Caco-2 (cell line): ENCODE data around the gene MPC1. TPM values are rescaled to one million over a fixed set of nuclear protein-coding genes. Genes with fewer than 3 reads are reported as not detected.
"Not testable (repeated sequence)": the region's sequence is repeated elsewhere in the genome, so short reads cannot be mapped to it uniquely, and the experiment has no call there.

ENCODE experiments used
- BruUV-seq: library from RNA; stranded (reverse); fragments of 400-500 nt; replicated peaks from 2 replicates; lab custom pipeline; 2021; lab: Mats Ljungman, UMichigan
- CTCF ChIA-PET: fragments of 300-600 bp; sonication (Branson Sonifier 250); formaldehyde crosslinking; loops from one replicate; lab custom pipeline; 2022; ENCODE audit warnings: antibody characterized with exemption; lab: Charles Lee
- POLR2A ChIA-PET: fragments of 300-600 bp; sonication (Branson Sonifier 250); formaldehyde crosslinking; loops from one replicate; lab custom pipeline; 2022; ENCODE audit warnings: antibody characterized with exemption; lab: Charles Lee
- DNase-seq, 2 experiments: peaks; one replicate each; pipeline versions ENCODE4 v3.0.0 to v3.0.0-alpha.2; 2020 to 2022
- H3K27me3 ChIP-seq: replicated peaks from 2 replicates; pipeline ENCODE4 v1.6.0; 2011; ENCODE audit warnings: low read length; ENCODE audit not compliant: control insufficient read depth, insufficient read depth
- H3K36me3 ChIP-seq: 2 replicates; pipeline ENCODE4 v1.5.1; 2011; ENCODE audit warnings: low read length; ENCODE audit not compliant: control insufficient read depth, insufficient read depth
- H3K4me1 ChIP-seq: fragments of 250-450 bp; sonication (Bioruptor Pico); 2 replicates; pipeline ENCODE4 v1.5.1; 2020; ENCODE audit warnings: mild to moderate bottlenecking
- H3K4me3 ChIP-seq: 2 replicates; pipeline ENCODE4 v1.5.1; 2011; ENCODE audit warnings: low read depth, mild to moderate bottlenecking, control low read depth, low read length
- H3K9me3 ChIP-seq: fragments of 250-450 bp; sonication (Bioruptor Pico); 2 replicates; pipeline ENCODE4 v1.5.1; 2020; ENCODE audit warnings: mild to moderate bottlenecking, moderate library complexity
- H3K27ac Mint-ChIP-seq: one replicate; pipeline ENCODE4 v1.8.0; 2022; ENCODE audit warnings: mixed read lengths; ENCODE audit not compliant: unreplicated experiment
- H3K27me3 Mint-ChIP-seq: one replicate; pipeline ENCODE4 v1.8.0; 2022; ENCODE audit warnings: mixed read lengths; ENCODE audit not compliant: insufficient read depth, unreplicated experiment
- H3K36me3 Mint-ChIP-seq: one replicate; pipeline ENCODE4 v1.8.0; 2022; ENCODE audit warnings: mild to moderate bottlenecking, mixed read lengths; ENCODE audit not compliant: insufficient read depth, unreplicated experiment
- H3K4me1 Mint-ChIP-seq: one replicate; pipeline ENCODE4 v1.8.0; 2022; ENCODE audit warnings: low read depth, mixed read lengths; ENCODE audit not compliant: unreplicated experiment
- H3K4me3 Mint-ChIP-seq: one replicate; pipeline ENCODE4 v1.8.0; 2022; ENCODE audit warnings: mild to moderate bottlenecking, moderate library complexity, mixed read lengths; ENCODE audit not compliant: unreplicated experiment
- H3K9me3 Mint-ChIP-seq: one replicate; pipeline ENCODE4 v1.8.0; 2022; ENCODE audit warnings: mixed read lengths; ENCODE audit not compliant: unreplicated experiment
- CTCF ChIP-seq, 2 experiments: fragments of 200-600 bp in 1 of 2; IDR thresholded peaks; 1 replicate in 1 of 2; 2 replicates in 1 of 2; pipeline versions ENCODE4 v1.5.1 to v1.8.0; 2011 to 2022; ENCODE audit warnings: antibody characterized with exemption in 1 of 2, control low read depth in 1 of 2, inconsistent platforms in 1 of 2, low read depth in 1 of 2, low read length in 1 of 2, mild to moderate bottlenecking in 1 of 2, moderate library complexity in 1 of 2; ENCODE audit not compliant: insufficient read depth in 1 of 2, severe bottlenecking in 1 of 2, unreplicated experiment in 1 of 2
- intact Hi-C: fragments of 100-400 bp; cut with micrococcal nuclease; formaldehyde crosslinking; loops from one replicate; pipeline ENCODE4 v1.10.0; 2022; ENCODE audit not compliant: unreplicated experiment
- total RNA-seq: library from RNA; stranded (reverse); gene quantifications from 2 replicates; pipeline ENCODE4 v1.2.3, GENCODE V29; 2022

Gene MPC1
- total RNA-seq, 1 experiment from 2014 or later = 19.7 TPM

GRCh38 chr6:166365806-166366205 lies 16.9 kb downstream of the MPC1 start:
- intact Hi-C loops = no loop called here
- Histone ChIP-seq H3K27me3 (no peaks in the 10 kb centered on the region), H3K4me3 (no peak overlapping the region), H3K9me3 (no peaks in the 10 kb centered on the region), H3K36me3 (no peaks in the 10 kb centered on the region; the same call in none of the 2 replicates), H3K4me1 (no peaks in the 10 kb centered on the region)
- H3K4me3 Mint-ChIP-seq = no peak overlapping the region
- BruUV-seq = no TSS peak
- H3K4me1 Mint-ChIP-seq = no peaks in the 10 kb centered on the region
- no peak for DNase-seq
- POLR2A ChIA-PET = no interaction called here
- CTCF ChIA-PET = no interaction called here
- H3K27ac Mint-ChIP-seq = no peak overlapping the region
- no peaks in the 10 kb centered on the region for H3K9me3 Mint-ChIP-seq
- H3K27me3 Mint-ChIP-seq = no peaks in the 10 kb centered on the region
- no peak for TF ChIP-seq CTCF (IDR thresholded peaks at IDR 0.05; ENCODE audit: insufficient read depth in 1 of 2, low read depth in 1 of 2, low read length in 1 of 2, severe bottlenecking in 1 of 2, unreplicated experiment in 1 of 2)
- no peaks in the 10 kb centered on the region for H3K36me3 Mint-ChIP-seq

GRCh38 chr6:166365221-166365620 lies 17.5 kb downstream of the MPC1 start:
- Histone ChIP-seq H3K4me3 (no peak overlapping the region), H3K27me3 (no peaks in the 10 kb centered on the region), H3K36me3 (no peaks in the 10 kb centered on the region; the same call in none of the 2 replicates), H3K4me1 (no peaks in the 10 kb centered on the region), H3K9me3 (no peaks in the 10 kb centered on the region)
- CTCF ChIA-PET = no interaction called here
- no peak overlapping the region for H3K4me3 Mint-ChIP-seq
- no peaks in the 10 kb centered on the region for H3K36me3 Mint-ChIP-seq
- no peak for DNase-seq
- H3K4me1 Mint-ChIP-seq = no peaks in the 10 kb centered on the region
- TF ChIP-seq CTCF (IDR thresholded peaks at IDR 0.05; ENCODE audit: insufficient read depth in 1 of 2, low read depth in 1 of 2, low read length in 1 of 2, severe bottlenecking in 1 of 2, unreplicated experiment in 1 of 2) = no peak
- BruUV-seq = no TSS peak
- POLR2A ChIA-PET = no interaction called here
- no peak overlapping the region for H3K27ac Mint-ChIP-seq
- no peaks in the 10 kb centered on the region for H3K27me3 Mint-ChIP-seq
- H3K9me3 Mint-ChIP-seq = no peaks in the 10 kb centered on the region
- intact Hi-C loops = no loop called here

- intact Hi-C loops = no loop called here
- Mint-ChIP-seq H3K4me3 (no peak overlapping the region), H3K4me1 (no peaks in the 10 kb centered on the region), H3K27ac (no peak overlapping the region), H3K27me3 (no peaks in the 10 kb centered on the region), H3K9me3 (no peaks in the 10 kb centered on the region), H3K36me3 (no peaks in the 10 kb centered on the region)
- TF ChIP-seq CTCF (IDR thresholded peaks at IDR 0.05; ENCODE audit: insufficient read depth in 1 of 2, low read depth in 1 of 2, low read length in 1 of 2, severe bottlenecking in 1 of 2, unreplicated experiment in 1 of 2) = no peak
- CTCF ChIA-PET = no interaction called here
- no TSS peak for BruUV-seq
- no peak for DNase-seq
- no peaks in the 10 kb centered on the region for H3K9me3 ChIP-seq
- H3K27me3 ChIP-seq = no peaks in the 10 kb centered on the region
- no peak overlapping the region for H3K4me3 ChIP-seq
- H3K36me3 ChIP-seq = no peaks in the 10 kb centered on the region; the same call in none of the 2 replicates
- POLR2A ChIA-PET = no interaction called here
- no peaks in the 10 kb centered on the region for H3K4me1 ChIP-seq
Measured at GRCh38 chr6:166364456-166364855, 18.3 kb downstream of the MPC1 start.

GRCh38 chr6:166362427-166362826 lies 20.3 kb downstream of the MPC1 start:
- H3K36me3 Mint-ChIP-seq, POLR2A ChIA-PET, H3K9me3 ChIP-seq, H3K4me3 ChIP-seq, H3K4me3 Mint-ChIP-seq, H3K4me1 Mint-ChIP-seq, H3K27me3 ChIP-seq, CTCF ChIA-PET, intact Hi-C loops, H3K27me3 Mint-ChIP-seq, H3K4me1 ChIP-seq, H3K9me3 Mint-ChIP-seq, H3K36me3 ChIP-seq, BruUV-seq, DNase-seq, H3K27ac Mint-ChIP-seq: not testable (repeated sequence)
